HepG2 (cell line): ENCODE data around the gene GFRA4. TPM values are rescaled to one million over a fixed set of nuclear protein-coding genes. Genes with fewer than 3 reads are reported as not detected.

Experiments used
- ATAC-seq: fragments of 200-7000 bp; cut with Tn5 transposase; 3 replicates; pipeline ENCODE4 v1.9.1; 2020; ENCODE audit warnings: mild to moderate bottlenecking, moderate library complexity
- BruUV-seq: library from RNA; stranded (reverse); fragments of 400-500 nt; replicated peaks from 2 replicates; lab custom pipeline; 2021; lab: Mats Ljungman, UMichigan
- CTCF ChIA-PET: fragments of 300-600 bp; formaldehyde crosslinking; extraction: SDS; loops from one replicate; lab custom pipeline; 2021; ENCODE audit warnings: low total read pairs, inconsistent platforms, low intra/inter-chr PET ratio; lab: Yijun Ruan, JAX
- POLR2A ChIA-PET: fragments of 350-600 bp; sonication (Branson Sonifier 250); formaldehyde crosslinking; loops from one replicate; lab custom pipeline; 2020; ENCODE audit warnings: antibody characterized with exemption, inconsistent platforms; lab: Yijun Ruan, JAX
- DNase-seq: peaks from one replicate; pipeline ENCODE4 v3.0.0-alpha.2; 2015; ENCODE audit warnings: low spot score
- FAIRE-seq: peaks from 3 replicates; lab custom pipeline; 2011; peaks lifted over from hg19 to GRCh38; lab: Jason Lieb, UNC
- H2AFZ ChIP-seq: one replicate; pipeline ENCODE4 v1.6.1; 2011; ENCODE audit warnings: low read length, inconsistent platforms
- H3K27ac ChIP-seq: fragments of 300-600 bp; 3 replicates; pipeline ENCODE4 v1.8.0; 2011; ENCODE audit warnings: mixed run types, mild to moderate bottlenecking, mixed read lengths, low read length, inconsistent platforms; ENCODE audit not compliant: insufficient read depth; ENCODE audit errors: extremely low read length
- H3K27me3 ChIP-seq, 2 experiments: fragments of 200-600 bp in 1 of 2; 2 replicates in 1 of 2; 3 replicates in 1 of 2; pipeline versions ENCODE4 v1.6.0 to v1.8.0; 2011; ENCODE audit warnings: low read length in 2 of 2, mild to moderate bottlenecking in 2 of 2, moderate library complexity in 2 of 2, inconsistent platforms in 1 of 2; ENCODE audit not compliant: insufficient read depth in 2 of 2, control insufficient read depth in 1 of 2
- H3K36me3 ChIP-seq, 2 experiments: fragments of 200-600 bp in 1 of 2; replicated peaks in 1 of 2; 2 replicates in 1 of 2; 3 replicates in 1 of 2; pipeline versions ENCODE4 v1.5.1 to v1.8.0; 2011; ENCODE audit warnings: low read length in 2 of 2, inconsistent platforms in 1 of 2; ENCODE audit not compliant: insufficient read depth in 2 of 2, control insufficient read depth in 1 of 2
- H3K4me1 ChIP-seq: 2 replicates; pipeline ENCODE4 v1.5.1; 2012; ENCODE audit warnings: low read length, inconsistent platforms; ENCODE audit not compliant: insufficient read depth
- H3K4me2 ChIP-seq: 2 replicates; pipeline ENCODE4 v1.6.0; 2011; ENCODE audit warnings: low read depth, low read length, inconsistent platforms
- H3K4me3 ChIP-seq, 3 experiments: fragments of 200-600 bp in 1 of 3; sonication (generic), shearing (Covaris generic) in 1 of 3; replicated peaks in 1 of 3; 2 replicates each; pipeline ENCODE4 v1.5.1; 2011 to 2016; ENCODE audit warnings: low read length in 3 of 3, inconsistent platforms in 2 of 3, low read depth in 2 of 3, mild to moderate bottlenecking in 2 of 3, control low read depth in 1 of 3, mixed read lengths in 1 of 3; ENCODE audit not compliant: insufficient read depth in 1 of 3
- H3K79me2 ChIP-seq: one replicate; pipeline ENCODE4 v1.6.1; 2011; ENCODE audit warnings: low read length, inconsistent platforms; ENCODE audit not compliant: insufficient read depth
- H3K9ac ChIP-seq: 2 replicates; pipeline ENCODE4 v1.6.0; 2011; ENCODE audit warnings: mild to moderate bottlenecking, low read depth, low read length, inconsistent platforms; ENCODE audit not compliant: insufficient read depth
- H3K9me3 ChIP-seq: 2 replicates; pipeline ENCODE4 v1.5.1; 2012; ENCODE audit warnings: mild to moderate bottlenecking, low read length
- H4K20me1 ChIP-seq: 2 replicates; pipeline ENCODE4 v1.6.0; 2011; ENCODE audit warnings: inconsistent platforms, mild to moderate bottlenecking, low read length, moderate library complexity; ENCODE audit not compliant: insufficient read depth
- PLSCR1 ChIP-seq: sonication (generic); formaldehyde crosslinking; IDR thresholded peaks from 2 replicates; pipeline ENCODE4 v1.5.0; 2020; ENCODE audit warnings: missing genetic modification reagents, mild to moderate bottlenecking, borderline replicate concordance
- ZMYM2 ChIP-seq: sonication (generic); formaldehyde crosslinking; IDR thresholded peaks from 2 replicates; pipeline ENCODE4 v1.8.0; 2022; ENCODE audit warnings: mild to moderate bottlenecking, missing genetic modification reagents
- ZNF263 ChIP-seq: sonication (generic); formaldehyde crosslinking; IDR thresholded peaks from 2 replicates; pipeline ENCODE4 v1.4.0; 2020; ENCODE audit warnings: missing genetic modification reagents
- ZNF280B ChIP-seq: sonication (generic); formaldehyde crosslinking; IDR thresholded peaks from 2 replicates; pipeline ENCODE4 v1.5.0; 2020; ENCODE audit warnings: missing genetic modification reagents, mild to moderate bottlenecking, borderline replicate concordance
- ZNF407 ChIP-seq: sonication (generic); formaldehyde crosslinking; IDR thresholded peaks from one replicate; pipeline ENCODE4 v1.5.1; 2020; ENCODE audit warnings: mild to moderate bottlenecking, missing genetic modification reagents; ENCODE audit errors: not compliant biosample characterization
- ZNF607 ChIP-seq: sonication (generic); formaldehyde crosslinking; IDR thresholded peaks from 2 replicates; pipeline ENCODE4 v1.5.1; 2020; ENCODE audit warnings: missing genetic modification reagents, mild to moderate bottlenecking, borderline replicate concordance
- WGBS: methylation state at CpG from one replicate; pipeline ENCODE4 v1.1.6; 2017; ENCODE audit warnings: low lambda C conversion rate; 5-methylcytosine and 5-hydroxymethylcytosine counted together
- in situ Hi-C: cut with HindIII; loops from 2 replicates; pipeline ENCODE4 v1.10.0; 2017; ENCODE audit warnings: low pct_unique_long_range_greater_than_20kb; ENCODE audit not compliant: extremely low pct_ligation_motif_present
- intact Hi-C: fragments of 100-400 bp; cut with micrococcal nuclease; formaldehyde crosslinking; loops from one replicate; pipeline ENCODE4 v1.10.0; 2022; ENCODE audit not compliant: unreplicated experiment
- polyA plus RNA-seq, 8 experiments: library from polyadenylated mRNA; depleted of rRNA in 3 of 8; stranded (reverse) in 7 of 8; unstranded in 1 of 8; fragments of >200 nt; fragmentation: Illumina TruSeq in 4 of 8; extraction: Trizol in 4 of 8; gene quantifications; 2 replicates each; pipeline versions ENCODE4 v1.2.1 to v1.2.3, GENCODE V29; 2011 to 2016; ENCODE audit warnings: low read depth in 4 of 8, missing spikeins in 1 of 8, mixed read lengths in 1 of 8; ENCODE audit not compliant: insufficient read depth in 1 of 8
- total RNA-seq, 5 experiments: library from RNA; depleted of rRNA; stranded (reverse); fragments of >200 nt; fragmentation: Illumina TruSeq; extraction: Trizol; gene quantifications; 2 replicates each; pipeline ENCODE4 v1.2.3, GENCODE V29; 2016; ENCODE audit warnings: low read depth in 1 of 5

Gene GFRA4
- total and polyA plus RNA-seq, 2 of the 13 experiments (the other 11 are each of a cell fraction or from before 2014, with no cell fraction given), result not detected

GRCh38 chr20:3696745-3697587, 33.8 kb upstream of the GFRA4 start:
- TF ChIP-seq ZMYM2 (CRISPR knock-in tag) (no peak), PLSCR1 (CRISPR knock-in tag) (no peak), ZNF407 (CRISPR knock-in tag) (peak; percentile 9), ZNF607 (CRISPR knock-in tag) (0 out of 2 replicates have a peak, but pooled peaks have one; percentile 10), ZNF263 (CRISPR knock-in tag) (peak; percentile 21; the same call in 1 of the 2 replicates), ZNF280B (CRISPR knock-in tag) (peak; percentile 21; the same call in 1 of the 2 replicates)
- Histone ChIP-seq H3K9me3 (peaks cover 5% of the 10 kb centered on the region; the same call in 1 of the 2 replicates), H2AFZ (no peak overlapping the region), H3K27me3 (peaks cover 24 to 64% of the 10 kb centered on the region in 2 experiments; a peak in 3 of 5 replicates), H3K79me2 (no peaks in the 10 kb centered on the region), H3K36me3 (no peaks in the 10 kb centered on the region), H3K4me2 (no peak overlapping the region), H3K27ac (no peak overlapping the region), H3K4me1 (peaks cover 20% of the 10 kb centered on the region), H4K20me1 (no peaks in the 10 kb centered on the region; the same call in 1 of the 2 replicates), H3K4me3 (no peak overlapping the region), H3K9ac (no peak overlapping the region)
- DNase-seq, result no peak
- in situ Hi-C loops, result no loop called here
- CTCF ChIA-PET, result interaction anchor here (1.1 kb wide), 1 partner anchor 20 kb away, joined by 4 read pairs; no protein-coding TSS in a partner anchor
- 40% methylated on average over 12 of the region's 15 CpGs for WGBS
- no peak for FAIRE-seq
- POLR2A ChIA-PET, result no interaction called here
- ATAC-seq, result no peak
- intact Hi-C loops, result no loop called here
- no TSS peak for BruUV-seq
